WTC11 (cell line): ENCODE measurements around the gene COLQ. TPM values are rescaled to one million over a fixed set of nuclear protein-coding genes. Genes with fewer than 3 reads are reported as not detected.

Source experiments
- ATAC-seq: fragments of 200-7000 bp; cut with Tn5 transposase; 2 replicates; pipeline ENCODE4 v1.10.0; 2021; ENCODE audit warnings: mild to moderate bottlenecking, moderate library complexity
- CTCF ChIA-PET: fragments of 300-600 bp; sonication (Branson Sonifier 250); formaldehyde crosslinking; loops from one replicate; lab custom pipeline; 2021; ENCODE audit warnings: antibody characterized with exemption; lab: Charles Lee
- POLR2A ChIA-PET: fragments of 350-600 bp; sonication (Branson Sonifier 250); formaldehyde crosslinking; loops from one replicate; lab custom pipeline; 2021; ENCODE audit warnings: antibody characterized with exemption; lab: Charles Lee
- DNase-seq: peaks from one replicate; pipeline ENCODE4 v3.0.0; 2021; ENCODE audit warnings: low spot score
- H3K27ac Mint-ChIP-seq: 2 replicates; pipeline ENCODE4 v1.8.0; 2021; ENCODE audit warnings: mixed read lengths
- H3K27me3 Mint-ChIP-seq: 2 replicates; pipeline ENCODE4 v1.8.0; 2021; ENCODE audit warnings: low read depth, mild to moderate bottlenecking, moderate library complexity, mixed read lengths
- H3K36me3 Mint-ChIP-seq: 2 replicates; pipeline ENCODE4 v1.8.0; 2021; ENCODE audit warnings: mixed read lengths
- H3K4me1 Mint-ChIP-seq: 2 replicates; pipeline ENCODE4 v1.8.0; 2022; ENCODE audit warnings: mixed read lengths
- H3K4me3 Mint-ChIP-seq: 2 replicates; pipeline ENCODE4 v1.8.0; 2021; ENCODE audit warnings: mild to moderate bottlenecking, moderate library complexity, mixed read lengths
- H3K9me3 Mint-ChIP-seq: 2 replicates; pipeline ENCODE4 v1.8.0; 2021; ENCODE audit warnings: mixed read lengths
- ATF2 ChIP-seq: sonication (generic); formaldehyde crosslinking; IDR thresholded peaks from 2 replicates; pipeline ENCODE4 v1.8.1; 2022; ENCODE audit warnings: low read depth, missing genetic modification reagents, borderline replicate concordance
- CBFB ChIP-seq: sonication (generic); formaldehyde crosslinking; IDR thresholded peaks from 2 replicates; pipeline ENCODE4 v1.8.1; 2022; ENCODE audit warnings: mild to moderate bottlenecking, low read depth, missing genetic modification reagents
- EMX1 ChIP-seq: fragments of 250-450 bp; sonication (Bioruptor Pico); IDR thresholded peaks from 2 replicates; pipeline ENCODE4 v1.8.0; 2021; ENCODE audit warnings: mild to moderate bottlenecking
- FOXJ3 ChIP-seq: sonication (generic); formaldehyde crosslinking; IDR thresholded peaks from 2 replicates; pipeline ENCODE4 v1.9.0; 2021; ENCODE audit warnings: missing genetic modification reagents, mild to moderate bottlenecking, borderline replicate concordance
- FOXP1 ChIP-seq: sonication (generic); formaldehyde crosslinking; IDR thresholded peaks from 2 replicates; pipeline ENCODE4 v1.8.0; 2022; ENCODE audit warnings: missing genetic modification reagents, mild to moderate bottlenecking, moderate library complexity, borderline replicate concordance
- GRHL2 ChIP-seq: fragments of 250-450 bp; sonication (Bioruptor Pico); IDR thresholded peaks from 2 replicates; pipeline ENCODE4 v1.8.0; 2022; ENCODE audit warnings: mild to moderate bottlenecking, moderate library complexity; ENCODE audit not compliant: insufficient replicate concordance, severe bottlenecking
- HMGA2 ChIP-seq: fragments of 250-450 bp; sonication (Bioruptor Pico); IDR thresholded peaks from 2 replicates; pipeline ENCODE4 v1.4.0; 2021; ENCODE audit warnings: mild to moderate bottlenecking, moderate library complexity
- IRF2 ChIP-seq: sonication (generic); formaldehyde crosslinking; IDR thresholded peaks from 2 replicates; pipeline ENCODE4 v1.8.0; 2022; ENCODE audit warnings: low read depth, missing genetic modification reagents, borderline replicate concordance
- JUN ChIP-seq: sonication (generic); formaldehyde crosslinking; IDR thresholded peaks from 2 replicates; pipeline ENCODE4 v1.8.0; 2023; ENCODE audit warnings: mild to moderate bottlenecking, missing genetic modification reagents
- KAT7 ChIP-seq: sonication (generic); formaldehyde crosslinking; IDR thresholded peaks from 2 replicates; pipeline ENCODE4 v1.8.1; 2023; ENCODE audit warnings: missing genetic modification reagents, mild to moderate bottlenecking, borderline replicate concordance
- NFATC4 ChIP-seq: fragments of 250-450 bp; sonication (Bioruptor Pico); IDR thresholded peaks from 2 replicates; pipeline ENCODE4 v1.9.0; 2021; ENCODE audit warnings: mild to moderate bottlenecking
- NFYB ChIP-seq: sonication (generic); formaldehyde crosslinking; conservative IDR thresholded peaks from 2 replicates; pipeline ENCODE4 v1.8.0; 2022; ENCODE audit warnings: low read depth, missing genetic modification reagents
- NR2C2 ChIP-seq: sonication (generic); formaldehyde crosslinking; IDR thresholded peaks from 2 replicates; pipeline ENCODE4 v1.8.0; 2022; ENCODE audit warnings: mild to moderate bottlenecking, missing genetic modification reagents
- NR3C1 ChIP-seq: sonication (generic); formaldehyde crosslinking; conservative IDR thresholded peaks from 2 replicates; pipeline ENCODE4 v1.8.1; 2023; ENCODE audit warnings: low read depth, mild to moderate bottlenecking, missing genetic modification reagents
- PREB ChIP-seq: sonication (generic); formaldehyde crosslinking; IDR thresholded peaks from 2 replicates; pipeline ENCODE4 v1.8.1; 2022; ENCODE audit warnings: mild to moderate bottlenecking, missing genetic modification reagents, moderate library complexity, borderline replicate concordance
- RELA ChIP-seq: sonication (generic); formaldehyde crosslinking; IDR thresholded peaks from 2 replicates; pipeline ENCODE4 v1.8.1; 2022; ENCODE audit warnings: missing genetic modification reagents, mild to moderate bottlenecking, borderline replicate concordance
- ZNF138 ChIP-seq: sonication (generic); formaldehyde crosslinking; conservative IDR thresholded peaks from 2 replicates; pipeline ENCODE4 v1.8.1; 2022; ENCODE audit warnings: mild to moderate bottlenecking, moderate library complexity, missing genetic modification reagents
- ZNF219 ChIP-seq: sonication (generic); formaldehyde crosslinking; IDR thresholded peaks from 2 replicates; pipeline ENCODE4 v1.8.0; 2023; ENCODE audit warnings: missing genetic modification reagents, mild to moderate bottlenecking, borderline replicate concordance
- ZNF317 ChIP-seq: sonication (generic); formaldehyde crosslinking; IDR thresholded peaks from 2 replicates; pipeline ENCODE4 v1.8.1; 2023; ENCODE audit warnings: low read depth, mild to moderate bottlenecking, moderate library complexity, missing genetic modification reagents, borderline replicate concordance
- ZNF416 ChIP-seq: fragments of 250-450 bp; sonication (Bioruptor Pico); IDR thresholded peaks from 2 replicates; pipeline ENCODE4 v1.9.0; 2021; ENCODE audit warnings: mild to moderate bottlenecking, inconsistent platforms
- ZNF512 ChIP-seq: sonication (generic); formaldehyde crosslinking; IDR thresholded peaks from 2 replicates; pipeline ENCODE4 v1.8.1; 2022; ENCODE audit warnings: missing genetic modification reagents, borderline replicate concordance
- ZSCAN18 ChIP-seq: fragments of 250-450 bp; sonication (Bioruptor Pico); IDR thresholded peaks from 2 replicates; pipeline ENCODE4 v2.1.2; 2022; ENCODE audit warnings: mild to moderate bottlenecking, moderate library complexity
- total RNA-seq: library from RNA; stranded (reverse); gene quantifications from 3 replicates; pipeline ENCODE4 v1.2.3, GENCODE V29; 2021

The COLQ gene
- total RNA-seq, 1 experiment from 2014 or later = 2.2 TPM

- ChIA-PET POLR2A (no interaction called here), CTCF (interaction anchor here (0.8 to 1.7 kb wide), 2 partner anchors 8 to 39 kb away, joined by 3 to 7 read pairs; no protein-coding TSS in a partner anchor)
- DNase-seq (no peak), ATAC-seq (no peak)
- Mint-ChIP-seq H3K9me3 (no peaks in the 10 kb centered on the region), H3K4me3 (no peak overlapping the region), H3K4me1 (peaks cover 19% of the 10 kb centered on the region), H3K27me3 (peaks cover 25% of the 10 kb centered on the region), H3K36me3 (no peaks in the 10 kb centered on the region), H3K27ac (no peak overlapping the region)
- TF ChIP-seq GRHL2 (CRISPR knock-in tag) (no peak), ZNF317 (CRISPR knock-in tag) (no peak), ZNF219 (CRISPR knock-in tag) (no peak), ZSCAN18 (CRISPR knock-in tag) (no peak), JUN (CRISPR knock-in tag) (no peak), ZNF512 (CRISPR knock-in tag) (no peak), IRF2 (CRISPR knock-in tag) (no peak)
These were observed 2.4 kb downstream of the COLQ start for GRCh38 chr3:15519096-15519495.

GRCh38 chr3:15514663-15515340 lies 6.7 kb downstream of the COLQ start:
- H3K27me3 Mint-ChIP-seq = no peaks in the 10 kb centered on the region
- H3K36me3 Mint-ChIP-seq = no peaks in the 10 kb centered on the region
- no peak for ATAC-seq
- 0 out of 2 replicates have a peak, but pooled peaks cover 6% of the 10 kb centered on the region for H3K4me1 Mint-ChIP-seq
- DNase-seq = no peak
- H3K4me3 Mint-ChIP-seq = no peak overlapping the region
- ChIA-PET POLR2A (no interaction called here), CTCF (interaction anchor here (0.7 to 1.6 kb wide), 3 partner anchors 12 to 38 kb away, joined by 3 to 7 read pairs (median 4); no protein-coding TSS in a partner anchor)
- H3K27ac Mint-ChIP-seq = no peak overlapping the region
- H3K9me3 Mint-ChIP-seq = no peaks in the 10 kb centered on the region
- TF ChIP-seq EMX1 (no peak), NFYB (no peak), NR2C2 (CRISPR knock-in tag) (no peak), NFATC4 (CRISPR knock-in tag) (no peak), ZNF138 (CRISPR knock-in tag) (no peak), ATF2 (no peak), ZSCAN18 (CRISPR knock-in tag) (no peak), HMGA2 (CRISPR knock-in tag) (no peak), ZNF512 (CRISPR knock-in tag) (no peak), KAT7 (no peak), CBFB (CRISPR knock-in tag) (no peak), NR3C1 (CRISPR knock-in tag) (no peak), FOXJ3 (CRISPR knock-in tag) (no peak), RELA (CRISPR knock-in tag) (no peak), ZNF416 (CRISPR knock-in tag) (no peak), FOXP1 (CRISPR knock-in tag) (no peak), PREB (CRISPR knock-in tag) (no peak)
